Nephron progenitor cell (in vitro differentiated cells): ENCODE measurements around the gene DAAM2.

ENCODE experiments used
- DNase-seq: peaks from one replicate; pipeline ENCODE4 v3.0.0; 2021
- H3K27ac Mint-ChIP-seq: 2 replicates; pipeline ENCODE4 v1.8.0; 2021; ENCODE audit warnings: mild to moderate bottlenecking, moderate library complexity, mixed read lengths
- H3K27me3 Mint-ChIP-seq: 2 replicates; pipeline ENCODE4 v1.8.0; 2021; ENCODE audit warnings: mild to moderate bottlenecking, low read depth, mixed read lengths; ENCODE audit not compliant: poor library complexity
- H3K36me3 Mint-ChIP-seq: 2 replicates; pipeline ENCODE4 v1.8.0; 2021; ENCODE audit warnings: low read depth, mixed read lengths
- H3K4me1 Mint-ChIP-seq: 2 replicates; pipeline ENCODE4 v1.8.0; 2021; ENCODE audit warnings: mixed read lengths
- H3K4me3 Mint-ChIP-seq: 2 replicates; pipeline ENCODE4 v1.8.0; 2021; ENCODE audit warnings: mild to moderate bottlenecking, moderate library complexity, mixed read lengths
- H3K9me3 Mint-ChIP-seq: 2 replicates; pipeline ENCODE4 v1.8.0; 2021; ENCODE audit warnings: mild to moderate bottlenecking, moderate library complexity, mixed read lengths
- CTCF ChIP-seq: fragments of 200-600 bp; sonication (generic); IDR thresholded peaks from 2 replicates; pipeline ENCODE4 v1.5.0; 2021; ENCODE audit warnings: antibody characterized with exemption

The DAAM2 gene

GRCh38 chr6:39755231-39755630, 36.9 kb upstream of the DAAM2 start:
- Mint-ChIP-seq H3K4me3 (no peak overlapping the region), H3K36me3 (no peaks in the 10 kb centered on the region), H3K4me1 (peaks cover 5% of the 10 kb centered on the region), H3K27me3 (peaks cover 6% of the 10 kb centered on the region), H3K27ac (no peak overlapping the region), H3K9me3 (peaks cover 4% of the 10 kb centered on the region)
- TF ChIP-seq CTCF: no peak
- no peak for DNase-seq

- no peak overlapping the region for H3K4me3 Mint-ChIP-seq
- no peak overlapping the region for H3K27ac Mint-ChIP-seq
- H3K9me3 Mint-ChIP-seq: peaks cover 4% of the 10 kb centered on the region
- peaks cover 5% of the 10 kb centered on the region for H3K4me1 Mint-ChIP-seq
- no peak for DNase-seq
- no peak for TF ChIP-seq CTCF
- H3K36me3 Mint-ChIP-seq: no peaks in the 10 kb centered on the region
- H3K27me3 Mint-ChIP-seq: peaks cover 6% of the 10 kb centered on the region
Observed at GRCh38 chr6:39756582-39756981, 35.6 kb upstream of the DAAM2 start.

GRCh38 chr6:39758905-39759605, 33.1 kb upstream of the DAAM2 start:
- Mint-ChIP-seq H3K4me3 (no peak overlapping the region), H3K4me1 (peaks cover 5% of the 10 kb centered on the region)
- no peak for DNase-seq

GRCh38 chr6:39760226-39760952, 31.8 kb upstream of the DAAM2 start:
- H3K27ac Mint-ChIP-seq: no peak overlapping the region
- no peaks in the 10 kb centered on the region for H3K9me3 Mint-ChIP-seq
- H3K27me3 Mint-ChIP-seq: peaks cover 18% of the 10 kb centered on the region
- H3K4me1 Mint-ChIP-seq: no peaks in the 10 kb centered on the region
- H3K4me3 Mint-ChIP-seq: no peak overlapping the region
- no peak for TF ChIP-seq CTCF
- DNase-seq: no peak
- no peaks in the 10 kb centered on the region for H3K36me3 Mint-ChIP-seq

More at GRCh38 chr6:39758905-39759605, 33.1 kb upstream of the DAAM2 start:
- H3K27me3 Mint-ChIP-seq: peaks cover 18% of the 10 kb centered on the region
- H3K9me3 Mint-ChIP-seq: peaks cover 4% of the 10 kb centered on the region
- TF ChIP-seq CTCF: no peak
- no peak overlapping the region for H3K27ac Mint-ChIP-seq
- no peaks in the 10 kb centered on the region for H3K36me3 Mint-ChIP-seq

- Mint-ChIP-seq H3K9me3 (peaks cover 4% of the 10 kb centered on the region), H3K4me3 (no peak overlapping the region), H3K27ac (no peak overlapping the region), H3K36me3 (no peaks in the 10 kb centered on the region), H3K27me3 (peaks cover 19% of the 10 kb centered on the region), H3K4me1 (no peaks in the 10 kb centered on the region)
- DNase-seq: no peak
- no peak for TF ChIP-seq CTCF
Observed at GRCh38 chr6:39765508-39766065, 26.6 kb upstream of the DAAM2 start.
